Measurements from ENCODE around the gene EDNRA. TPM values are rescaled to one million over a fixed set of nuclear protein-coding genes. Genes with fewer than 3 reads are reported as not detected.

The EDNRA gene
- total RNA-seq, 4 donors from 2014 or later: 12.7 to 25.5 (median 19.4) TPM

DNA sequence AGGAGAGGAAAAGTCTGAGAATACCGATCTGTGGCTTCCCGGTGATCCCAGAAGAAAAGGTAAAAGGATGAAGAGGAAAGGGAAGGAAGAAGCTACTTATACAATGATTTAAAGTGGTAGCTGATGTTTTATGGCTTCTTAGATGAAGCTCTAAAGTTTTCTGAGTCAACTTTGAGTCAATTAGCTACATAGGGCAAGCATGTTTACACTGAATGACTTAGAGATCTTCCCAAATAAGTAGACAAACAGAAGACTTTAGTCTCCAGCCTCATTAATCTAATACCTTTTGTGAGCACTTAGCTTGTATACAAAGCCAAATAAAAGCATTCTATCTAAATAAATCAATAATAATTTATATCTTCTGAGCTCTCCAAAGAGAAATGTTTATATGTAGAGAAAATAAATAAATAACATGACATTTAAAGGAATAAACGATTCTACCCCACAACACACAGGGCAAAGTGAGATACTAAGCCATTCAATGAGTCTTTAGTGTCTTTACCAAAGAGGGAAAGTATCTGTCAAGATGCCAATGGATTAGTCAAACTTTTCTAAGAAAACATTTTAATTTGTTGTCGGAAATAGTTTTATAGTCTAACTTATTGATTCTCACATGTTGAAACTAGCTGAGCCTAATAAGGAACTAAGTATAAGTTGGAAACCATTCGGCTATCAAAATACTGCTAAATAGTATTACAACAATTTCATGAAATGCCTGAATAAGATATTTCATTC lies 90.3 kb downstream of the EDNRA start:
- 63 to 65% methylated on average over 5 of the region's 5 CpGs for WGBS, 2 donors
- Histone ChIP-seq H3K9me3 (peaks cover 0 to 6% (median 0%) of the 10 kb centered on the region in 4 donors), H3K4me3 (no peak overlapping the region), H3K4me1 (peaks cover 0 to 6% (median 0%) of the 10 kb centered on the region in 4 donors), H3K27me3 (no peaks in the 10 kb centered on the region), H3K36me3 (no peaks in the 10 kb centered on the region), H3K27ac (no peak overlapping the region)
- DNase-seq (ENCODE audit: low spot score in 2 of 2): no peak
- TF ChIP-seq EP300 (IDR thresholded peaks at IDR 0.05) (no peak), POLR2A (IDR thresholded peaks at IDR 0.05) (no peak)
- TF ChIP-seq, protein P1, sequence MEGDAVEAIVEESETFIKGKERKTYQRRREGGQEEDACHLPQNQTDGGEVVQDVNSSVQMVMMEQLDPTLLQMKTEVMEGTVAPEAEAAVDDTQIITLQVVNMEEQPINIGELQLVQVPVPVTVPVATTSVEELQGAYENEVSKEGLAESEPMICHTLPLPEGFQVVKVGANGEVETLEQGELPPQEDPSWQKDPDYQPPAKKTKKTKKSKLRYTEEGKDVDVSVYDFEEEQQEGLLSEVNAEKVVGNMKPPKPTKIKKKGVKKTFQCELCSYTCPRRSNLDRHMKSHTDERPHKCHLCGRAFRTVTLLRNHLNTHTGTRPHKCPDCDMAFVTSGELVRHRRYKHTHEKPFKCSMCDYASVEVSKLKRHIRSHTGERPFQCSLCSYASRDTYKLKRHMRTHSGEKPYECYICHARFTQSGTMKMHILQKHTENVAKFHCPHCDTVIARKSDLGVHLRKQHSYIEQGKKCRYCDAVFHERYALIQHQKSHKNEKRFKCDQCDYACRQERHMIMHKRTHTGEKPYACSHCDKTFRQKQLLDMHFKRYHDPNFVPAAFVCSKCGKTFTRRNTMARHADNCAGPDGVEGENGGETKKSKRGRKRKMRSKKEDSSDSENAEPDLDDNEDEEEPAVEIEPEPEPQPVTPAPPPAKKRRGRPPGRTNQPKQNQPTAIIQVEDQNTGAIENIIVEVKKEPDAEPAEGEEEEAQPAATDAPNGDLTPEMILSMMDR (IDR thresholded peaks at IDR 0.05): no peak

DNA sequence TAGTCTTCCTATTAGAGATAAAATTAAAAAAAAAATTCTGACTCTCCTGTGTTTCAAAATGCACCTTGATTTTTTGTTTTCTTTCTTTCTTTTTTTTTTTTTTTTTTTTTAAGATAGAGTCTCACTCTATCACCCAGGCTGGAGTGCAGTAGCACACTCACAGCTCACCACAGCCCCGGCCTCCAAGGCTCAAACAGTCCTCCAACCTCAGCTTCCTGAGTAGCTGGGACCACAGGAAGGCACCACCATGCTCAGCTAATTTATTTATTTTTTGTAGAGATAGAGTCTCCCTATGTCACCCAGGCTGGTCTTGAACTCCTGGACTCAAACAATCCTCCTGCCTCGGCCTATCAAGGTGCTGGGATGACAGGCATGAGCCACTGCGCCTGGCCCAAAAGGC lies 95.2 kb downstream of the EDNRA start:
- H3K27ac ChIP-seq: no peak overlapping the region
- H3K4me1 ChIP-seq: no peaks in the 10 kb centered on the region
- WGBS, 2 donors: 95 to 97% methylated on average over 3 of the region's 3 CpGs
- no peak for DNase-seq (ENCODE audit: low spot score in 2 of 2)
- H3K27me3 ChIP-seq: no peaks in the 10 kb centered on the region
- no peak for TF ChIP-seq POLR2A (IDR thresholded peaks at IDR 0.05)
- TF ChIP-seq EP300 (IDR thresholded peaks at IDR 0.05): no peak
- TF ChIP-seq, protein P1 (IDR thresholded peaks at IDR 0.05): no peak
- H3K36me3 ChIP-seq: no peaks in the 10 kb centered on the region
- H3K9me3 ChIP-seq: no peaks in the 10 kb centered on the region
- no peak overlapping the region for H3K4me3 ChIP-seq

DNA sequence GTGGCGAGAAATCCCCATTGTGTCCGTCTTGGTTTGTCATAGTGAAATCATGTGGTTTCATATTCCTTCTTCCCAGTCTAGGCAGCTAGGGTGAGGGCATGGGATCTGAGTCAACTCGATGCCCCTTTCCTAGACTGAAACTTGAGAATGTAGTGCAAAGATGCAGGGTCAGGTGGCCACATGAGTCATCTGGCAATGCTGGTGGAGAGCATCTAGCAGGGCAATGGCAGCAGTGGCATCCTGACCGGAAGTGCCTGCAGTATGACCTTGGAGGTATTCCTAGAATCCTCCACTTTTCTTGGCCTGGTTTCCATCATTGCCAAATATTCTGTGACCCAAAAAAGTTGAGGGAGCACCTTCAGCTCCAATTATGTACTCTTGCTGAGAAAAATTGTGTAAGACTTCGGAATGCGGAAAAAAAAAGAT lies 97.2 kb downstream of the EDNRA start:
- no peaks in the 10 kb centered on the region for H3K4me1 ChIP-seq
- no peaks in the 10 kb centered on the region for H3K27me3 ChIP-seq
- no peak for DNase-seq (ENCODE audit: low spot score in 2 of 2)
- no peak overlapping the region for H3K4me3 ChIP-seq
- TF ChIP-seq POLR2A (IDR thresholded peaks at IDR 0.05): no peak
- peak in 1 of 2 donors; percentile 22 for TF ChIP-seq EP300 (IDR thresholded peaks at IDR 0.05)
- TF ChIP-seq, protein P1 (IDR thresholded peaks at IDR 0.05): no peak
- no peaks in the 10 kb centered on the region for H3K36me3 ChIP-seq
- WGBS, 2 donors: 76 to 84% methylated on average over 6 of the region's 6 CpGs
- H3K9me3 ChIP-seq: no peaks in the 10 kb centered on the region
- H3K27ac ChIP-seq: no peak overlapping the region

GRCh38 chr4:147578593-147578992 lies 97.7 kb downstream of the EDNRA start:
- H3K36me3 ChIP-seq: no peaks in the 10 kb centered on the region
- no peak overlapping the region for H3K27ac ChIP-seq
- no peaks in the 10 kb centered on the region for H3K9me3 ChIP-seq
- TF ChIP-seq, protein P1 (IDR thresholded peaks at IDR 0.05): no peak
- TF ChIP-seq POLR2A (IDR thresholded peaks at IDR 0.05) (no peak), EP300 (IDR thresholded peaks at IDR 0.05) (no peak)
- H3K4me1 ChIP-seq: no peaks in the 10 kb centered on the region
- WGBS, 2 donors: 81 to 87% methylated on average over 3 of the region's 3 CpGs
- no peak for DNase-seq (ENCODE audit: low spot score in 2 of 2)
- H3K27me3 ChIP-seq: no peaks in the 10 kb centered on the region
- H3K4me3 ChIP-seq: no peak overlapping the region

DNA sequence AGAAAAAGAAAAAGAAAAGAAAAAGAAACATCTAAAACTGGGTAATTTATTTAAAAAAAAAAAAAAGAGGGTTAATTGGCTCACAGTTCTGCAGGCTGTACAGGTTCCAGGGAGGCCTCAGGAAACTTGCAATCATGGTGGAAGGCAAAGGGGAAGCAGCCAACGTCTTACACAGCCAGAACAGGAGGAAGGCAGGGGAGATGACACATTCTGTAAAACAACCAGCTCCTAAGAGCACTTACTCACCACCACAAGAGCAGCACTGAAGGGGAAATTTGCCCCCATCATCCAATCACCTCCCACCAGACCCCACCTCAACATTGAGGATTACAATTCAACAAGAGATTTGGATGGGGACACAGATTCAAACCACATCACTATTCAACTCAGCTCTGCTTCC lies 99.5 kb downstream of the EDNRA start:
- H3K36me3 ChIP-seq: no peaks in the 10 kb centered on the region
- no peak overlapping the region for H3K4me3 ChIP-seq
- no peak for DNase-seq (ENCODE audit: low spot score in 2 of 2)
- H3K27ac ChIP-seq: no peak overlapping the region
- H3K4me1 ChIP-seq: no peaks in the 10 kb centered on the region
- 52 to 53% methylated on average over 1 of the region's 1 CpG for WGBS, 2 donors
- H3K27me3 ChIP-seq: no peaks in the 10 kb centered on the region
- H3K9me3 ChIP-seq: peaks cover 0 to 10% (median 2%) of the 10 kb centered on the region in 4 donors
- TF ChIP-seq EP300 (IDR thresholded peaks at IDR 0.05) (no peak), POLR2A (IDR thresholded peaks at IDR 0.05) (no peak)
- TF ChIP-seq, protein P1 (IDR thresholded peaks at IDR 0.05): no peak
